IMR-90 (cell line): ENCODE results near the gene GPC6. TPM values are rescaled to one million over a fixed set of nuclear protein-coding genes. Genes with fewer than 3 reads are reported as not detected.

Experiments
- ATAC-seq: fragments of 200-7000 bp; cut with Tn5 transposase; 2 replicates; pipeline ENCODE4 v1.9.1; 2020; ENCODE audit warnings: low read depth, mild to moderate bottlenecking, moderate library complexity
- BruUV-seq: library from RNA; stranded (reverse); fragments of 400-500 nt; replicated peaks from 2 replicates; lab custom pipeline; 2021; lab: Mats Ljungman, UMichigan
- CTCF ChIA-PET: fragments of 300-600 bp; formaldehyde crosslinking; extraction: SDS; loops from one replicate; lab custom pipeline; 2021; ENCODE audit warnings: antibody characterized with exemption; lab: Yijun Ruan, JAX
- POLR2A ChIA-PET: fragments of 300-600 bp; sonication (Branson Sonifier 250); formaldehyde crosslinking; loops from one replicate; lab custom pipeline; 2022; ENCODE audit warnings: antibody characterized with exemption; ENCODE audit not compliant: unreplicated experiment; lab: Charles Lee
- DNase-seq: peaks from one replicate; pipeline ENCODE4 v3.0.0; 2013
- H2AFZ ChIP-seq: replicated peaks from 2 replicates; pipeline ENCODE3; 2013; ENCODE audit warnings: low read length, mild to moderate bottlenecking; ENCODE audit not compliant: poor library complexity
- H2AK5ac ChIP-seq: 2 replicates; pipeline ENCODE4 v1.6.1; 2013; ENCODE audit warnings: low read depth, low read length, inconsistent platforms
- H2AK9ac ChIP-seq: replicated peaks from 2 replicates; pipeline ENCODE3; 2013; ENCODE audit warnings: mild to moderate bottlenecking, low read depth, low read length, moderate library complexity; ENCODE audit not compliant: poor library complexity
- H2BK120ac ChIP-seq: 2 replicates; pipeline ENCODE4 v1.6.1; 2013; ENCODE audit warnings: low read depth, low read length, inconsistent platforms
- H2BK15ac ChIP-seq: 3 replicates; pipeline ENCODE4 v1.6.1; 2013; ENCODE audit warnings: low read depth, low read length, inconsistent platforms
- H2BK20ac ChIP-seq: 2 replicates; pipeline ENCODE4 v1.6.1; 2013; ENCODE audit warnings: low read depth, mild to moderate bottlenecking, inconsistent platforms, low read length, moderate library complexity
- H2BK5ac ChIP-seq: 2 replicates; pipeline ENCODE4 v1.6.1; 2013; ENCODE audit warnings: mild to moderate bottlenecking, low read depth, low read length, inconsistent platforms; ENCODE audit not compliant: poor library complexity, severe bottlenecking
- H3K14ac ChIP-seq: replicated peaks from 2 replicates; pipeline ENCODE4 v1.6.1; 2013; ENCODE audit warnings: low read depth, low read length, inconsistent platforms
- H3K18ac ChIP-seq: 2 replicates; pipeline ENCODE4 v1.6.1; 2013; ENCODE audit warnings: low read depth, low read length, control low read depth
- H3K23ac ChIP-seq: 2 replicates; pipeline ENCODE4 v1.6.1; 2013; ENCODE audit warnings: low read depth, low read length, inconsistent platforms
- H3K27ac ChIP-seq: 2 replicates; pipeline ENCODE4 v1.5.1; 2013; ENCODE audit warnings: mild to moderate bottlenecking, control low read depth, low read length; ENCODE audit not compliant: insufficient read depth
- H3K27me3 ChIP-seq: 2 replicates; pipeline ENCODE4 v1.6.1; 2013; ENCODE audit warnings: low read length; ENCODE audit not compliant: control insufficient read depth, insufficient read depth
- H3K36me3 ChIP-seq: 2 replicates; pipeline ENCODE4 v1.6.1; 2013; ENCODE audit warnings: low read length, mixed read lengths; ENCODE audit not compliant: control insufficient read depth, insufficient read depth
- H3K4ac ChIP-seq: 2 replicates; pipeline ENCODE4 v1.6.1; 2013; ENCODE audit warnings: low read depth, low read length, inconsistent platforms
- H3K4me1 ChIP-seq: 2 replicates; pipeline ENCODE4 v1.6.1; 2013; ENCODE audit warnings: low read length, mixed read lengths; ENCODE audit not compliant: control insufficient read depth, insufficient read depth
- H3K4me2 ChIP-seq: 2 replicates; pipeline ENCODE4 v1.6.1; 2013; ENCODE audit warnings: low read depth, mild to moderate bottlenecking, control low read depth, low read length, moderate library complexity
- H3K4me3 ChIP-seq: 2 replicates; pipeline ENCODE4 v1.5.1; 2013; ENCODE audit warnings: low read depth, mild to moderate bottlenecking, control low read depth, low read length, moderate library complexity; ENCODE audit not compliant: insufficient read depth
- H3K56ac ChIP-seq: 2 replicates; pipeline ENCODE4 v1.6.1; 2013; ENCODE audit warnings: low read length, inconsistent platforms; ENCODE audit not compliant: insufficient read depth; ENCODE audit errors: extremely low read depth
- H3K79me1 ChIP-seq, 2 experiments: 2 replicates each; pipeline ENCODE4 v1.6.1; 2013; ENCODE audit warnings: low read length in 2 of 2, inconsistent platforms in 1 of 2, low read depth in 1 of 2
- H3K9ac ChIP-seq: 2 replicates; pipeline ENCODE4 v1.6.1; 2013; ENCODE audit warnings: low read depth, low read length, control low read depth
- H3K9me1 ChIP-seq: 2 replicates; pipeline ENCODE4 v1.6.1; 2013; ENCODE audit warnings: low read length, inconsistent platforms; ENCODE audit not compliant: insufficient read depth
- H3K9me3 ChIP-seq: 2 replicates; pipeline ENCODE4 v1.6.1; 2013; ENCODE audit warnings: low read length; ENCODE audit not compliant: control insufficient read depth, insufficient read depth
- H4K20me1 ChIP-seq: 2 replicates; pipeline ENCODE4 v1.6.1; 2013; ENCODE audit warnings: low read length, inconsistent platforms; ENCODE audit not compliant: insufficient read depth
- H4K5ac ChIP-seq: 2 replicates; pipeline ENCODE4 v1.6.1; 2013; ENCODE audit warnings: mild to moderate bottlenecking, low read depth, low read length, control low read depth
- H4K8ac ChIP-seq, 2 experiments: 2 replicates each; pipeline ENCODE4 v1.6.1; 2013; ENCODE audit warnings: low read depth in 2 of 2, low read length in 2 of 2, control low read depth in 1 of 2, inconsistent platforms in 1 of 2
- H4K91ac ChIP-seq: 2 replicates; pipeline ENCODE4 v1.6.1; 2013; ENCODE audit warnings: low read depth, low read length, inconsistent platforms; ENCODE audit not compliant: insufficient read depth
- BHLHE40 ChIP-seq: fragments of 150-350 bp; IDR thresholded peaks from 2 replicates; pipeline ENCODE4 v1.6.1; 2016; ENCODE audit warnings: mild to moderate bottlenecking, low read depth, low read length
- CEBPB ChIP-seq: IDR thresholded peaks from 2 replicates; pipeline ENCODE4 v1.6.1; 2012; ENCODE audit warnings: low read depth, low read length, improper control_type of control experiment
- CHD1 ChIP-seq: IDR thresholded peaks from 2 replicates; pipeline ENCODE4 v1.6.1; 2012; ENCODE audit warnings: low read depth, low read length, improper control_type of control experiment
- CTCF ChIP-seq: conservative IDR thresholded peaks from 2 replicates; pipeline ENCODE4 v1.5.1; 2012; ENCODE audit warnings: mild to moderate bottlenecking, low read depth, low read length, improper control_type of control experiment
- ELK1 ChIP-seq: fragments of 150-350 bp; IDR thresholded peaks from 2 replicates; pipeline ENCODE4 v1.6.1; 2016; ENCODE audit warnings: low read depth, mild to moderate bottlenecking, low read length, moderate library complexity, borderline replicate concordance
- FOS ChIP-seq: fragments of 150-350 bp; IDR thresholded peaks from 2 replicates; pipeline ENCODE4 v1.6.1; 2016; ENCODE audit warnings: low read depth, low read length
- MAFK ChIP-seq: IDR thresholded peaks from 2 replicates; pipeline ENCODE4 v1.6.1; 2012; ENCODE audit warnings: low read depth, low read length, improper control_type of control experiment
- MAZ ChIP-seq: IDR thresholded peaks from 2 replicates; pipeline ENCODE4 v1.6.1; 2012; ENCODE audit warnings: low read depth, mild to moderate bottlenecking, low read length, improper control_type of control experiment, moderate library complexity, borderline replicate concordance
- MXI1 ChIP-seq: IDR thresholded peaks from 2 replicates; pipeline ENCODE4 v1.6.1; 2012; ENCODE audit warnings: low read depth, mild to moderate bottlenecking, low read length, moderate library complexity, borderline replicate concordance
- NFE2L2 ChIP-seq: fragments of 150-350 bp; IDR thresholded peaks from 2 replicates; pipeline ENCODE4 v1.6.1; 2016; ENCODE audit warnings: low read depth, mild to moderate bottlenecking, low read length
- POLR2A ChIP-seq: IDR thresholded peaks from 2 replicates; pipeline ENCODE4 v1.6.1; 2012; ENCODE audit warnings: mild to moderate bottlenecking, low read depth, low read length
- RAD21 ChIP-seq: IDR thresholded peaks from 2 replicates; pipeline ENCODE4 v1.6.1; 2012; ENCODE audit warnings: low read length, improper control_type of control experiment
- RCOR1 ChIP-seq: IDR thresholded peaks from 2 replicates; pipeline ENCODE4 v1.6.1; 2012; ENCODE audit warnings: mild to moderate bottlenecking, low read length, improper control_type of control experiment; ENCODE audit not compliant: insufficient replicate concordance
- RFX5 ChIP-seq: IDR thresholded peaks from 2 replicates; pipeline ENCODE4 v1.8.0; 2012; ENCODE audit warnings: low read depth, mild to moderate bottlenecking, low read length, moderate library complexity
- SMC3 ChIP-seq: fragments of 150-350 bp; IDR thresholded peaks from 2 replicates; pipeline ENCODE4 v1.6.1; 2016; ENCODE audit warnings: low read depth, mild to moderate bottlenecking, antibody characterized with exemption, low read length, moderate library complexity
- USF2 ChIP-seq: fragments of 150-350 bp; IDR thresholded peaks from 2 replicates; pipeline ENCODE4 v1.6.1; 2017; ENCODE audit warnings: mild to moderate bottlenecking, antibody characterized with exemption, low read length, low read depth
- WGBS, 2 experiments: methylation state at CpG; one replicate each; pipeline versions ENCODE4 v1.1.5 to v1.1.7; 2013; ENCODE audit warnings: missing lambda C conversion rate in 2 of 2; ENCODE audit not compliant: insufficient read length in 1 of 2; ENCODE audit errors: extremely low coverage in 2 of 2; 5-methylcytosine and 5-hydroxymethylcytosine counted together
- dilution Hi-C: fragments of 300-500 bp; cut with HindIII; formaldehyde crosslinking; loops from one replicate; pipeline ENCODE4 v1.14.3; 2018; ENCODE audit warnings: low sequenced_read_pairs; ENCODE audit not compliant: unreplicated experiment
- in situ Hi-C: fragments of 300-500 bp; cut with MboI; formaldehyde crosslinking; loops from 3 replicates; pipeline ENCODE4 v1.14.3; 2019; ENCODE audit warnings: low sequenced_read_pairs, inconsistent platforms, mixed read lengths
- intact Hi-C: fragments of 100-400 bp; cut with micrococcal nuclease; formaldehyde crosslinking; loops from 2 replicates; pipeline ENCODE4 v1.10.0; 2022
- polyA plus RNA-seq, 3 experiments: library from polyadenylated mRNA; depleted of rRNA; stranded (reverse); fragments of >200 nt; gene quantifications; 2 replicates each; pipeline ENCODE4 v1.2.3, GENCODE V29; 2012; ENCODE audit warnings: low replicate concordance in 1 of 3
- total RNA-seq: library from RNA; depleted of rRNA; stranded (reverse); fragments of >200 nt; gene quantifications from 2 replicates; pipeline ENCODE4 v1.2.3, GENCODE V29; 2012

GPC6 gene
- total and polyA plus RNA-seq, 2 of the 4 experiments (the other 2 are of a cell fraction), result 14.9 to 39.4 TPM

- Histone ChIP-seq H2AK9ac (no peak overlapping the region), H3K4me1 (peaks cover 2% of the 10 kb centered on the region), H3K9me3 (no peaks in the 10 kb centered on the region), H3K27me3 (no peaks in the 10 kb centered on the region), H3K9ac (no peak overlapping the region), H3K4ac (no peak overlapping the region), H3K14ac (no peak overlapping the region), H3K4me2 (no peak overlapping the region), H3K23ac (no peak overlapping the region), H3K27ac (no peak overlapping the region), H2AFZ (no peak overlapping the region), H3K18ac (no peak overlapping the region), H3K79me1 (peaks cover 0 to 10% of the 10 kb centered on the region in 2 experiments; a peak in 2 of 4 replicates), H2BK20ac (no peak overlapping the region; the same call in 1 of the 2 replicates), H4K8ac (no peak overlapping the region), H4K20me1 (no peaks in the 10 kb centered on the region), H3K4me3 (no peak overlapping the region), H4K91ac (no peak overlapping the region), H2BK15ac (no peak overlapping the region), H3K36me3 (no peaks in the 10 kb centered on the region), H2BK5ac (no peak overlapping the region), H4K5ac (no peak overlapping the region), H2BK120ac (no peak overlapping the region), H2AK5ac (no peak overlapping the region), H3K56ac (no peak overlapping the region), H3K9me1 (no peaks in the 10 kb centered on the region)
- WGBS, 2 experiments, result no CpG with 5 or more reads among the region's 2 CpGs
- ChIA-PET CTCF (interaction anchor here (0.6 kb wide), 1 partner anchor 431 kb away, joined by 4 read pairs; no protein-coding TSS in a partner anchor), POLR2A (no interaction called here)
- ATAC-seq (no peak), DNase-seq (no peak)
- no TSS peak for BruUV-seq
- in situ Hi-C loops, result no loop called here
- TF ChIP-seq USF2 (no peak), RAD21 (no peak), RCOR1 (no peak), CHD1 (no peak), BHLHE40 (no peak), POLR2A (no peak), ELK1 (no peak), NFE2L2 (no peak), SMC3 (no peak), MAZ (no peak), CEBPB (no peak), CTCF (no peak), MXI1 (no peak), MAFK (no peak), RFX5 (no peak), FOS (no peak)
- intact Hi-C loops, result no loop called here
- dilution Hi-C loops, result no loop called here
These were observed 30.4 kb downstream of the GPC6 start for GRCh38 chr13:93256998-93257397.
